OCI-LY7 (cell line): Measurements from ENCODE around the gene EDAR. TPM values are rescaled to one million over a fixed set of nuclear protein-coding genes. Genes with fewer than 3 reads are reported as not detected.

Source experiments
- BruUV-seq: library from RNA; stranded (reverse); fragments of 400-500 nt; replicated peaks from 2 replicates; lab custom pipeline; 2021; lab: Mats Ljungman, UMichigan
- CTCF ChIA-PET: fragments of 300-600 bp; sonication (Branson Sonifier 250); formaldehyde crosslinking; loops from one replicate; lab custom pipeline; 2022; ENCODE audit warnings: antibody characterized with exemption; ENCODE audit not compliant: unreplicated experiment; lab: Charles Lee
- POLR2A ChIA-PET: fragments of 300-600 bp; sonication (Branson Sonifier 250); formaldehyde crosslinking; loops from one replicate; lab custom pipeline; 2022; ENCODE audit warnings: antibody characterized with exemption; lab: Charles Lee
- DNase-seq: peaks from one replicate; pipeline ENCODE4 v3.0.0-alpha.2; 2015; ENCODE audit warnings: low spot score
- H2AFZ ChIP-seq: fragments of 200-600 bp; sonication (generic), shearing (Covaris generic); 2 replicates; pipeline ENCODE4 v1.6.1; 2014; ENCODE audit warnings: mild to moderate bottlenecking, antibody characterized with exemption, low read length, moderate library complexity
- H3K27ac ChIP-seq: fragments of 200-600 bp; sonication (generic); 2 replicates; pipeline ENCODE4 v1.5.1; 2014; ENCODE audit warnings: mixed run types, low read depth, mild to moderate bottlenecking, moderate library complexity, low read length, inconsistent platforms; ENCODE audit not compliant: poor library complexity, severe bottlenecking
- H3K36me3 ChIP-seq: fragments of 200-600 bp; sonication (generic); 2 replicates; pipeline ENCODE4 v1.6.1; 2014; ENCODE audit warnings: mild to moderate bottlenecking, antibody characterized with exemption, low read length, moderate library complexity, mixed read lengths; ENCODE audit not compliant: insufficient read depth
- H3K4me1 ChIP-seq: fragments of 200-600 bp; sonication (generic); 2 replicates; pipeline ENCODE4 v1.5.1; 2014; ENCODE audit warnings: mild to moderate bottlenecking, low read length; ENCODE audit not compliant: insufficient read depth, poor library complexity, severe bottlenecking
- H3K4me2 ChIP-seq: fragments of 200-600 bp; sonication (generic); 2 replicates; pipeline ENCODE4 v1.6.1; 2014; ENCODE audit warnings: mild to moderate bottlenecking, low read length
- H3K4me3 ChIP-seq: fragments of 200-600 bp; sonication (generic); 2 replicates; pipeline ENCODE4 v1.5.1; 2014; ENCODE audit warnings: mild to moderate bottlenecking, low read depth, low read length; ENCODE audit not compliant: poor library complexity, severe bottlenecking
- H3K79me2 ChIP-seq: fragments of 200-600 bp; sonication (generic); 2 replicates; pipeline ENCODE4 v1.6.1; 2016; ENCODE audit warnings: low read depth, mild to moderate bottlenecking, low read length, moderate library complexity, mixed read lengths; ENCODE audit not compliant: insufficient read depth
- H3K9me2 ChIP-seq: fragments of 200-600 bp; sonication (generic); 2 replicates; pipeline ENCODE4 v1.6.1; 2016; ENCODE audit warnings: mild to moderate bottlenecking, low read length, mixed read lengths; ENCODE audit not compliant: insufficient read depth
- H3K9me3 ChIP-seq: fragments of 200-600 bp; sonication (generic); 2 replicates; pipeline ENCODE4 v1.6.1; 2014; ENCODE audit warnings: mild to moderate bottlenecking, mixed run types, low read length, mixed read lengths
- H4K20me1 ChIP-seq: fragments of 200-600 bp; sonication (generic); 2 replicates; pipeline ENCODE4 v1.6.1; 2014; ENCODE audit warnings: mild to moderate bottlenecking, antibody characterized with exemption, low read length, moderate library complexity, mixed read lengths; ENCODE audit not compliant: insufficient read depth
- CTCF ChIP-seq: fragments of 200-600 bp; sonication (generic); conservative IDR thresholded peaks from 2 replicates; pipeline ENCODE4 v1.5.1; 2014; ENCODE audit warnings: mild to moderate bottlenecking, antibody characterized with exemption, low read length, moderate library complexity, mixed read lengths
- EZH2phosphoT487 ChIP-seq: fragments of 200-600 bp; sonication (generic); IDR thresholded peaks from 2 replicates; pipeline ENCODE4 v1.6.1; 2018; ENCODE audit warnings: low read depth, borderline replicate concordance, mild to moderate bottlenecking, mixed run types, antibody characterized with exemption, low read length, moderate library complexity, mixed read lengths
- intact Hi-C: fragments of 100-400 bp; cut with micrococcal nuclease; formaldehyde crosslinking; loops from one replicate; pipeline ENCODE4 v1.10.0; 2022; ENCODE audit not compliant: unreplicated experiment
- total RNA-seq, 2 experiments: library from RNA; depleted of rRNA in 1 of 2; stranded (reverse); fragments of >200 nt in 1 of 2; shearing (Covaris generic) in 1 of 2; gene quantifications; 2 replicates each; pipeline ENCODE4 v1.2.3, GENCODE V29; 2014 to 2022

The EDAR gene
- total RNA-seq, 2 experiments from 2014 or later = not detected

DNA sequence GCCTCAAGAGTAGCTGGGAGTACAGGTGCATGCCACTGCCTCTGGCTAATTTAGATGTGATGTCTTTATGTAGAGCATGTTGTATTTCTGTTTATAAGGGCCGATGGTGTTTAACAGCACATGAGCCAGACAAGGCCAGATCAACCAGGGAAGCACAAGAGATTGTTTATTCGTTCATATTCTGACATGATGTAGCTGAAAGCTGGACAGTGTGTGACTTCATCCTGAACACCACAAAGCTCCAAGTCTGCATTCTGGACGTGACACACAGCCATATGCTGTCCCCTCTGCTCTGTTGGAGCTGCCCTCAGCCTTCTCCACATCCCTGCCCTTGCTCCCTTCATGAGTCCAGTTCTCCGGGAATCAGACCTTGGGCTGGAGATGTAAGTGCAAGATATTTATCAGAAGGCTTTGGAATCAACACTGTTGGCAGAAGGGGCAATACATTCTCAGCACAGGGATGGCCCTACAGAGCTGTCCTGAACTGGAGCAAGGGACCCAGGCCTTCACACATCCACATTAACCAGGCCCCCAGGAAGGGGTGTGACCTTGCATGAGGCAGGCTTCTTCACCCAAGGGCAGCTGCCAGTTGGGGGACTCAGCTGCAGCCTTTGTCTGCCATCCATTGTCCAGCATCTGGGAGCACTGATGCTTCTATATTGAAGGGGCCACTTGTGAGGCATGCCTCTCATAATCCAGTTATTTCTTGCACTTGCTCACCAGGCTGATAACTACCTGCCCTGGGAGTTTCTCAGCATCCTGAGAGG, 38.5 kb downstream of the EDAR start:
- H3K4me1 ChIP-seq = no peaks in the 10 kb centered on the region
- H2AFZ ChIP-seq = no peak overlapping the region
- no peak overlapping the region for H3K4me2 ChIP-seq
- no TSS peak for BruUV-seq
- peaks cover 7% of the 10 kb centered on the region; the same call in 1 of the 2 replicates for H3K9me3 ChIP-seq
- POLR2A ChIA-PET = no interaction called here
- H4K20me1 ChIP-seq = no peaks in the 10 kb centered on the region
- no peak for DNase-seq
- intact Hi-C loops = no loop called here
- CTCF ChIA-PET = no interaction called here
- TF ChIP-seq EZH2phosphoT487 (no peak), CTCF (no peak)
- H3K79me2 ChIP-seq = no peaks in the 10 kb centered on the region
- no peaks in the 10 kb centered on the region for H3K36me3 ChIP-seq
- no peak overlapping the region for H3K4me3 ChIP-seq
- H3K9me2 ChIP-seq = no peaks in the 10 kb centered on the region
- H3K27ac ChIP-seq = no peak overlapping the region

DNA sequence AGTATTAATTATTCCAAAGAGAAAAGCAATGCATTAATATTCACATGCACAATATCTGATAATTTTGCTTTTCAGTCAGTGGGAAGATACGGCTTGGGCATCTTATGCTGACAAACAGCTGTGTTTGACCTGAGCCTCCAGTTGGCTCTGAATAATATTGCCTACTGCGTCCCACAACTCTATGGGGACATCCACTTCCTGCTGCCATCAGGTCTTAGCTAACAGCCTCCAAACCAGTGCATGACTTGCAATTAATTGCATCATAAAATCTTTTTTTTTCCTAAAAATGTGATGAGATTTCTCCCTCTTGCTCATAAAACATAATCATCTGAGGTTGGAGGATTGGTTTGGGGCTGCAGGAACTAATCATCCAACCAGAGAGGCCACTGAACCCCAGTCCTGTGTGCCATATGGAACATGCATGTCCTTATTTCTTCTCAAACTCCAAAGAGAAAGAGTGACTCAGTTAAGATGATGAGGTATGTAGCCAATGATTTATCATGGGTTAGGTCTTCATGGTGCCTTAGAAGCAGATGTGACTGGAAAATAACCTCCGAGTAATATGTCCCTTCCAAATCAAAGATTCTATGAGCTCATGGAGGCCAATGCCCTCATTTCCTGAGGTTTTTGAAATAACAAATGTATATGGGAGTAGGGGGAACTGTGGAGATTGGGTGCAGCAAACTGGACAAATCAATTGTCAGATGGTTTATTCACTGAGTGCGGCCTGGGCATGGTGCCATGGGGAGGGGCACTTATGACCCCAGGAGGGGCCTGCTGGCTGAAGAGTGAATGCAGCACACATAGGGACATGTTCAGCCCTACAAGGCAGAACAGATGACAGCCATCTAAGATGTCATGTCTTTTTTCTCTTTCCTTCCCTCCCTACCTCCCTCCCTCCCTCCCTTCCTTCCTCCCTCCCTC, 39.4 kb downstream of the EDAR start:
- Histone ChIP-seq H3K79me2 (no peaks in the 10 kb centered on the region), H3K9me3 (peaks cover 7% of the 10 kb centered on the region; the same call in 1 of the 2 replicates), H3K4me2 (no peak overlapping the region), H2AFZ (no peak overlapping the region), H3K4me1 (no peaks in the 10 kb centered on the region), H3K9me2 (no peaks in the 10 kb centered on the region), H3K27ac (no peak overlapping the region), H4K20me1 (no peaks in the 10 kb centered on the region), H3K36me3 (no peaks in the 10 kb centered on the region), H3K4me3 (no peak overlapping the region)
- intact Hi-C loops = no loop called here
- POLR2A ChIA-PET = no interaction called here
- no peak for DNase-seq
- TF ChIP-seq CTCF = no peak
- TF ChIP-seq EZH2phosphoT487 = no peak
- no TSS peak for BruUV-seq
- CTCF ChIA-PET = no interaction called here
